ENCODE data around the gene LRRC1. TPM values are rescaled to one million over a fixed set of nuclear protein-coding genes. Genes with fewer than 3 reads are reported as not detected.

LRRC1 gene
- total and polyA plus RNA-seq, 4 donors: 0.36 to 6.4 (median 0.94) TPM

GRCh38 chr6:53929041-53929820 lies 134.4 kb downstream of the LRRC1 start:
- Histone ChIP-seq H3K27me3 (ENCODE audit: control insufficient read depth in 4 of 4, insufficient read depth in 4 of 4, low read length in 3 of 4) (no peaks in the 10 kb centered on the region), H3K36me3 (ENCODE audit: control insufficient read depth in 4 of 4, insufficient read depth in 3 of 4, low read depth in 1 of 4, low read length in 3 of 4) (no peaks in the 10 kb centered on the region), H3K9me3 (ENCODE audit: control insufficient read depth in 4 of 4, low read length in 3 of 4) (no peaks in the 10 kb centered on the region), H3K4me3 (ENCODE audit: low read depth in 1 of 3, low read length in 3 of 3) (no peak overlapping the region), H3K4me1 (ENCODE audit: control insufficient read depth in 4 of 4, insufficient read depth in 4 of 4, low read length in 3 of 4) (no peaks in the 10 kb centered on the region), H3K27ac (ENCODE audit: low read depth in 1 of 2, low read length in 2 of 2) (no peak overlapping the region), H3K9ac (ENCODE audit: low read depth in 1 of 2, low read length in 2 of 2) (no peak overlapping the region)
- WGBS: 90% methylated on average over 4 of the region's 4 CpGs
- TF ChIP-seq JUND (IDR thresholded peaks at IDR 0.05) (peak in 1 of 2 donors; percentile 43), RXRA (IDR thresholded peaks at IDR 0.05) (no peak)
- DNase-seq (ENCODE audit: low spot score): no peak

GRCh38 chr6:53929821-53930120 lies 135.0 kb downstream of the LRRC1 start:
- Histone ChIP-seq H3K9me3 (ENCODE audit: control insufficient read depth in 4 of 4, low read length in 3 of 4) (no peaks in the 10 kb centered on the region), H3K9ac (ENCODE audit: low read depth in 1 of 2, low read length in 2 of 2) (no peak overlapping the region), H3K4me3 (ENCODE audit: low read depth in 1 of 3, low read length in 3 of 3) (no peak overlapping the region), H3K4me1 (ENCODE audit: control insufficient read depth in 4 of 4, insufficient read depth in 4 of 4, low read length in 3 of 4) (no peaks in the 10 kb centered on the region), H3K27ac (ENCODE audit: low read depth in 1 of 2, low read length in 2 of 2) (no peak overlapping the region), H3K27me3 (ENCODE audit: control insufficient read depth in 4 of 4, insufficient read depth in 4 of 4, low read length in 3 of 4) (no peaks in the 10 kb centered on the region), H3K36me3 (ENCODE audit: control insufficient read depth in 4 of 4, insufficient read depth in 3 of 4, low read depth in 1 of 4, low read length in 3 of 4) (no peaks in the 10 kb centered on the region)
- TF ChIP-seq FOXA2 (IDR thresholded peaks at IDR 0.05) (no peak), EGR1 (IDR thresholded peaks at IDR 0.05; ENCODE audit: low read depth in 2 of 2) (no peak), CTCF (IDR thresholded peaks at IDR 0.05; ENCODE audit: low read depth, low read length, missing input control) (no peak)
- TF ChIP-seq, protein P1, sequence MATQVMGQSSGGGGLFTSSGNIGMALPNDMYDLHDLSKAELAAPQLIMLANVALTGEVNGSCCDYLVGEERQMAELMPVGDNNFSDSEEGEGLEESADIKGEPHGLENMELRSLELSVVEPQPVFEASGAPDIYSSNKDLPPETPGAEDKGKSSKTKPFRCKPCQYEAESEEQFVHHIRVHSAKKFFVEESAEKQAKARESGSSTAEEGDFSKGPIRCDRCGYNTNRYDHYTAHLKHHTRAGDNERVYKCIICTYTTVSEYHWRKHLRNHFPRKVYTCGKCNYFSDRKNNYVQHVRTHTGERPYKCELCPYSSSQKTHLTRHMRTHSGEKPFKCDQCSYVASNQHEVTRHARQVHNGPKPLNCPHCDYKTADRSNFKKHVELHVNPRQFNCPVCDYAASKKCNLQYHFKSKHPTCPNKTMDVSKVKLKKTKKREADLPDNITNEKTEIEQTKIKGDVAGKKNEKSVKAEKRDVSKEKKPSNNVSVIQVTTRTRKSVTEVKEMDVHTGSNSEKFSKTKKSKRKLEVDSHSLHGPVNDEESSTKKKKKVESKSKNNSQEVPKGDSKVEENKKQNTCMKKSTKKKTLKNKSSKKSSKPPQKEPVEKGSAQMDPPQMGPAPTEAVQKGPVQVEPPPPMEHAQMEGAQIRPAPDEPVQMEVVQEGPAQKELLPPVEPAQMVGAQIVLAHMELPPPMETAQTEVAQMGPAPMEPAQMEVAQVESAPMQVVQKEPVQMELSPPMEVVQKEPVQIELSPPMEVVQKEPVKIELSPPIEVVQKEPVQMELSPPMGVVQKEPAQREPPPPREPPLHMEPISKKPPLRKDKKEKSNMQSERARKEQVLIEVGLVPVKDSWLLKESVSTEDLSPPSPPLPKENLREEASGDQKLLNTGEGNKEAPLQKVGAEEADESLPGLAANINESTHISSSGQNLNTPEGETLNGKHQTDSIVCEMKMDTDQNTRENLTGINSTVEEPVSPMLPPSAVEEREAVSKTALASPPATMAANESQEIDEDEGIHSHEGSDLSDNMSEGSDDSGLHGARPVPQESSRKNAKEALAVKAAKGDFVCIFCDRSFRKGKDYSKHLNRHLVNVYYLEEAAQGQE (IDR thresholded peaks at IDR 0.05): no peak
- no peak for DNase-seq (ENCODE audit: low spot score)
- 94% methylated on average over 6 of the region's 6 CpGs for WGBS

- no peak overlapping the region for H3K27ac ChIP-seq (ENCODE audit: low read depth in 1 of 2, low read length in 2 of 2)
- 87% methylated on average over 1 of the region's 1 CpG for WGBS
- TF ChIP-seq SP1 (IDR thresholded peaks at IDR 0.05): no peak
- TF ChIP-seq, protein P1 (IDR thresholded peaks at IDR 0.05): no peak
- TF ChIP-seq HNF4A (conservative IDR thresholded peaks at IDR 0.05): no peak
- no peak for TF ChIP-seq TAF1 (conservative IDR thresholded peaks at IDR 0.05)
- no peak for TF ChIP-seq CTCF (IDR thresholded peaks at IDR 0.05; ENCODE audit: low read depth, low read length, missing input control)
- no peak for TF ChIP-seq RXRA (IDR thresholded peaks at IDR 0.05)
- no peak for TF ChIP-seq RAD21 (IDR thresholded peaks at IDR 0.05)
- no peak for TF ChIP-seq ATF3 (IDR thresholded peaks at IDR 0.05)
- no peak for TF ChIP-seq NR2F2 (IDR thresholded peaks at IDR 0.05)
- TF ChIP-seq, protein P2, sequence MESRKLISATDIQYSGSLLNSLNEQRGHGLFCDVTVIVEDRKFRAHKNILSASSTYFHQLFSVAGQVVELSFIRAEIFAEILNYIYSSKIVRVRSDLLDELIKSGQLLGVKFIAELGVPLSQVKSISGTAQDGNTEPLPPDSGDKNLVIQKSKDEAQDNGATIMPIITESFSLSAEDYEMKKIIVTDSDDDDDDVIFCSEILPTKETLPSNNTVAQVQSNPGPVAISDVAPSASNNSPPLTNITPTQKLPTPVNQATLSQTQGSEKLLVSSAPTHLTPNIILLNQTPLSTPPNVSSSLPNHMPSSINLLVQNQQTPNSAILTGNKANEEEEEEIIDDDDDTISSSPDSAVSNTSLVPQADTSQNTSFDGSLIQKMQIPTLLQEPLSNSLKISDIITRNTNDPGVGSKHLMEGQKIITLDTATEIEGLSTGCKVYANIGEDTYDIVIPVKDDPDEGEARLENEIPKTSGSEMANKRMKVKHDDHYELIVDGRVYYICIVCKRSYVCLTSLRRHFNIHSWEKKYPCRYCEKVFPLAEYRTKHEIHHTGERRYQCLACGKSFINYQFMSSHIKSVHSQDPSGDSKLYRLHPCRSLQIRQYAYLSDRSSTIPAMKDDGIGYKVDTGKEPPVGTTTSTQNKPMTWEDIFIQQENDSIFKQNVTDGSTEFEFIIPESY (IDR thresholded peaks at IDR 0.05): no peak
Observed at GRCh38 chr6:53930330-53930729, 135.5 kb downstream of the LRRC1 start.

More at GRCh38 chr6:53930330-53930729, 135.5 kb downstream of the LRRC1 start:
- H3K4me3 ChIP-seq (ENCODE audit: low read depth in 1 of 3, low read length in 3 of 3): no peak overlapping the region
- no peaks in the 10 kb centered on the region for H3K9me3 ChIP-seq (ENCODE audit: control insufficient read depth in 4 of 4, low read length in 3 of 4)
- no peaks in the 10 kb centered on the region for H3K27me3 ChIP-seq (ENCODE audit: control insufficient read depth in 4 of 4, insufficient read depth in 4 of 4, low read length in 3 of 4)
- no peak for DNase-seq (ENCODE audit: low spot score)
- H3K9ac ChIP-seq (ENCODE audit: low read depth in 1 of 2, low read length in 2 of 2): no peak overlapping the region
- no peaks in the 10 kb centered on the region for H3K4me1 ChIP-seq (ENCODE audit: control insufficient read depth in 4 of 4, insufficient read depth in 4 of 4, low read length in 3 of 4)
- H3K36me3 ChIP-seq (ENCODE audit: control insufficient read depth in 4 of 4, insufficient read depth in 3 of 4, low read depth in 1 of 4, low read length in 3 of 4): no peaks in the 10 kb centered on the region

Measured in liver (tissue), 9 donors.